K562 (cell line): ENCODE measurements around the gene LIPE. TPM values are rescaled to one million over a fixed set of nuclear protein-coding genes. Genes with fewer than 3 reads are reported as not detected.

Source experiments
- ATAC-seq: fragments of 200-7000 bp; cut with Tn5 transposase; 3 replicates; pipeline ENCODE4 v1.9.1; 2020; ENCODE audit warnings: moderate library complexity
- BruUV-seq: library from RNA; stranded (reverse); fragments of 400-500 nt; replicated peaks from 2 replicates; lab custom pipeline; 2021; lab: Mats Ljungman, UMichigan
- CTCF ChIA-PET: fragments of 300-600 bp; formaldehyde crosslinking; extraction: SDS; loops from one replicate; lab custom pipeline; 2021; ENCODE audit warnings: low intra/inter-chr PET ratio; lab: Yijun Ruan, JAX
- POLR2A ChIA-PET: fragments of 300-600, 350-650 bp; sonication (Branson Sonifier 250); formaldehyde crosslinking; extraction: SDS; loops from one replicate; lab custom pipeline; 2021; ENCODE audit warnings: antibody characterized with exemption, inconsistent platforms; lab: Yijun Ruan, JAX
- DNase-seq, 4 experiments: peaks; one replicate each; pipeline versions ENCODE4 v3.0.0 to v3.0.0-alpha.2; 2011 to 2018; ENCODE audit warnings: low spot score in 3 of 4, mixed read lengths in 3 of 4; ENCODE audit errors: extremely low read depth in 1 of 4
- FAIRE-seq: peaks from 2 replicates; lab custom pipeline; 2011; peaks lifted over from hg19 to GRCh38; lab: Jason Lieb, UNC
- H2AFZ ChIP-seq: 2 replicates; pipeline ENCODE4 v1.6.0; 2011; ENCODE audit warnings: low read depth, low read length, control low read depth, inconsistent platforms
- H3K27ac ChIP-seq: fragments of 200-600 bp; 3 replicates; pipeline ENCODE4 v1.8.0; 2011; ENCODE audit warnings: low read depth, mild to moderate bottlenecking, control low read depth, inconsistent platforms, low read length, moderate library complexity, mixed read lengths; ENCODE audit errors: extremely low read depth
- H3K27me3 ChIP-seq, 2 experiments: fragments of 300-600 bp in 1 of 2; 2 replicates in 1 of 2; 3 replicates in 1 of 2; pipeline versions ENCODE4 v1.6.0 to v1.8.0; 2011; ENCODE audit warnings: inconsistent platforms in 2 of 2, low read length in 2 of 2, mild to moderate bottlenecking in 1 of 2, mixed read lengths in 1 of 2, moderate library complexity in 1 of 2; ENCODE audit not compliant: control insufficient read depth in 2 of 2, insufficient read depth in 2 of 2
- H3K36me3 ChIP-seq: fragments of 300-600 bp; 3 replicates; pipeline ENCODE4 v1.8.0; 2011; ENCODE audit warnings: mild to moderate bottlenecking, low read length, inconsistent platforms; ENCODE audit not compliant: control insufficient read depth, insufficient read depth
- H3K4me1 ChIP-seq, 2 experiments: fragments of 200-600 bp in 1 of 2; replicated peaks in 1 of 2; 2 replicates in 1 of 2; 3 replicates in 1 of 2; pipeline versions ENCODE4 v1.5.1 to v1.8.0; 2011; ENCODE audit warnings: inconsistent platforms in 2 of 2, low read length in 2 of 2, mild to moderate bottlenecking in 1 of 2, mixed read lengths in 1 of 2, moderate library complexity in 1 of 2; ENCODE audit not compliant: control insufficient read depth in 2 of 2, insufficient read depth in 2 of 2
- H3K4me2 ChIP-seq: 2 replicates; pipeline ENCODE4 v1.6.1; 2011; ENCODE audit warnings: low read length, control low read depth, inconsistent platforms, mixed read lengths; ENCODE audit not compliant: insufficient read depth
- H3K4me3 ChIP-seq: fragments of 200-600 bp; sonication (generic), shearing (Covaris generic); 2 replicates; pipeline ENCODE4 v1.5.1; 2016; ENCODE audit warnings: control low read depth, inconsistent platforms
- H3K79me2 ChIP-seq: fragments of 200-600 bp; 3 replicates; pipeline ENCODE4 v1.8.0; 2011; ENCODE audit warnings: low read length, inconsistent platforms; ENCODE audit not compliant: control insufficient read depth, insufficient read depth
- H3K9ac ChIP-seq, 2 experiments: 2 replicates each; pipeline versions ENCODE4 v1.6.0 to v1.6.1; 2011; ENCODE audit warnings: low read depth in 2 of 2, low read length in 2 of 2, control low read depth in 1 of 2, inconsistent platforms in 1 of 2, mild to moderate bottlenecking in 1 of 2, mixed read lengths in 1 of 2; ENCODE audit not compliant: insufficient read depth in 1 of 2
- H3K9me1 ChIP-seq: one replicate; pipeline ENCODE4 v1.6.0; 2011; ENCODE audit warnings: inconsistent platforms, mild to moderate bottlenecking, low read length, moderate library complexity; ENCODE audit not compliant: control insufficient read depth, insufficient read depth
- H3K9me3 ChIP-seq: replicated peaks from 2 replicates; pipeline ENCODE4 v1.5.1; 2011; ENCODE audit warnings: low read depth, low read length, inconsistent platforms; ENCODE audit not compliant: control insufficient read depth, insufficient read depth
- H4K20me1 ChIP-seq: replicated peaks from 2 replicates; pipeline ENCODE4 v1.6.1; 2011; ENCODE audit warnings: low read length, inconsistent platforms, mixed read lengths; ENCODE audit not compliant: control insufficient read depth, insufficient read depth
- CEBPB ChIP-seq: fragments of 450-650 bp; IDR thresholded peaks from 2 replicates; pipeline ENCODE4 v1.6.1; 2016; ENCODE audit warnings: missing genetic modification characterization, missing compliant biosample characterization
- ESRRB ChIP-seq: fragments of 250-450 bp; sonication (Bioruptor Pico); IDR thresholded peaks from 2 replicates; pipeline ENCODE4 v1.5.0; 2020; ENCODE audit warnings: mild to moderate bottlenecking, moderate library complexity, borderline replicate concordance
- HDAC2 ChIP-seq: fragments of 450-650 bp; IDR thresholded peaks from 2 replicates; pipeline ENCODE4 v1.6.1; 2016; ENCODE audit warnings: mild to moderate bottlenecking
- MXD1 ChIP-seq: fragments of 250-450 bp; sonication (Bioruptor Pico); IDR thresholded peaks from 2 replicates; pipeline ENCODE4 v1.8.0; 2021; ENCODE audit warnings: borderline replicate concordance, mild to moderate bottlenecking, moderate library complexity; ENCODE audit not compliant: poor library complexity, severe bottlenecking
- NR1H2 ChIP-seq: sonication (generic); formaldehyde crosslinking; IDR thresholded peaks from 2 replicates; pipeline ENCODE4 v1.4.0; 2020; ENCODE audit warnings: mild to moderate bottlenecking, missing genetic modification reagents
- SLC30A9 ChIP-seq: fragments of 250-450 bp; sonication (Bioruptor Pico); IDR thresholded peaks from 2 replicates; pipeline ENCODE4 v1.8.0; 2022; ENCODE audit warnings: mild to moderate bottlenecking, moderate library complexity
- SREBF1 ChIP-seq: fragments of 150-350 bp; IDR thresholded peaks from 2 replicates; pipeline ENCODE4 v1.6.1; 2014; ENCODE audit warnings: antibody characterized with exemption, low read depth, low read length, borderline replicate concordance
- TBL1XR1 ChIP-seq, 2 experiments: IDR thresholded peaks; 2 replicates each; pipeline ENCODE4 v1.6.1; 2012; ENCODE audit warnings: improper control_type of control experiment in 2 of 2, low read length in 2 of 2, mild to moderate bottlenecking in 1 of 2
- ZNF140 ChIP-seq: fragments of 250-450 bp; sonication (Bioruptor Pico); IDR thresholded peaks from 2 replicates; pipeline ENCODE4 v1.8.0; 2021; ENCODE audit warnings: moderate library complexity, mild to moderate bottlenecking, inconsistent platforms
- ZNF280B ChIP-seq: fragments of 250-450 bp; sonication (Bioruptor Pico); IDR thresholded peaks from 2 replicates; pipeline ENCODE4 v1.5.1; 2021; ENCODE audit warnings: mild to moderate bottlenecking
- ZNF696 ChIP-seq: fragments of 250-450 bp; sonication (Bioruptor Pico); conservative IDR thresholded peaks from 2 replicates; pipeline ENCODE4 v1.4.0; 2020; ENCODE audit warnings: mild to moderate bottlenecking, moderate library complexity
- WGBS: fragments of 100-300 bp; shearing (Covaris generic); methylation state at CpG from one replicate; pipeline ENCODE4 v1.1.6; 2016; ENCODE audit warnings: low coverage, mixed read lengths; ENCODE audit not compliant: insufficient coverage; ENCODE audit errors: missing lambda C conversion rate; 5-methylcytosine and 5-hydroxymethylcytosine counted together
- in situ Hi-C: fragments of 300-500 bp; cut with MboI; formaldehyde crosslinking; loops from 4 replicates; pipeline ENCODE4 v1.15.0; 2018; ENCODE audit warnings: inconsistent platforms, mixed read lengths
- intact Hi-C: fragments of 100-400 bp; cut with micrococcal nuclease; formaldehyde crosslinking; loops from 2 replicates; pipeline ENCODE4 v1.14.2; 2022
- polyA plus RNA-seq, 8 experiments: library from polyadenylated mRNA; depleted of rRNA in 4 of 8; stranded (reverse) in 5 of 8; unstranded in 3 of 8; fragments of >200 nt; fragmentation: Nextera tagmentation in 2 of 8; fragmentation: Illumina TruSeq in 1 of 8; extraction: Ambion mirVana in 2 of 8; extraction: Trizol in 1 of 8; gene quantifications; 2 replicates each; pipeline versions ENCODE4 v1.2.1 to v1.2.3, GENCODE V29; 2011 to 2014; ENCODE audit warnings: inconsistent platforms in 1 of 8, missing spikeins in 1 of 8
- total RNA-seq, 7 experiments: library from RNA; depleted of rRNA in 6 of 7; stranded (reverse); fragments of >200 nt in 6 of 7; fragmentation: Illumina TruSeq in 2 of 7; extraction: Trizol in 2 of 7; gene quantifications; 2 replicates each; pipeline versions ENCODE4 v1.2.1 to v1.2.3, GENCODE V29; 2011 to 2021; ENCODE audit warnings: low replicate concordance in 1 of 7
- TF ChIP-seq, protein P1 (sequence below): fragments of 250-450 bp; sonication (Bioruptor Pico); IDR thresholded peaks from 2 replicates; pipeline ENCODE4 v1.8.0; 2022; ENCODE audit warnings: moderate library complexity, mild to moderate bottlenecking, inconsistent platforms

The LIPE gene
- total and polyA plus RNA-seq, 9 of the 15 experiments (the other 6 are each of a cell fraction or from before 2014, with no cell fraction given), result 0.22 TPM; not detected in 8

DNA sequence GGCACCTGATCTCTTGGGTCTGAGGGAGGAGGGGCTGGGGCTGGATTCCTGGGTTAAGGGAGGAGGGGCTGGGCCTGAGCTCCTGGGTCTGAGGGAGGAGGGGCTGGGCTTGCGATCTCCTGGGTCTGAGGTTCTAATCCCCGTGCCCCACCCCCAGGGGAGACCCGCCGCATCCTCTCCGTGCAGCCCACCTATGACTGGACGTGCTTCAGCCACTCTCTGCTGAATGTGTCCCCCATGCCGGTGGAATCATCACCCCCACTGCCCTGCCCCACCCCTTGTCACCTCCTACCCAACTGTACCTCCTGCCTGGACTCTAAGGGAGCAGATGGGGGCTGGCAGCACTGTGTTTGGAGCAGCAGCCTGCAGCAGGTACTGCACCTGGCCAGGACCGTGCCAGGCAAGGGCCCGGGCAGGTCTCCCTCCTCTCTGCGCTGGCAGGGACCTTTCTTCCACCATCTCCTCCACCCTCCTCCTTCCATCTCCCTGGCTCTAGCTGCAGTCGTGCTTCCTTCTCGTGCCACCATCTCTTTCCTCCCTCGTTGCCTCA lies 64.2 kb downstream of the LIPE start:
- FAIRE-seq, result no peak
- no peak for ATAC-seq
- in situ Hi-C loops, result no loop called here
- no TSS peak for BruUV-seq
- Histone ChIP-seq H3K9me3 (peaks cover 2% of the 10 kb centered on the region; the same call in 1 of the 2 replicates), H2AFZ (no peak overlapping the region), H3K9ac (no peak overlapping the region), H3K79me2 (no peaks in the 10 kb centered on the region), H3K9me1 (no peaks in the 10 kb centered on the region), H3K27ac (no peak overlapping the region), H3K4me2 (no peak overlapping the region), H3K36me3 (peaks cover 6% of the 10 kb centered on the region; the same call in 2 of the 3 replicates), H3K4me1 (peaks cover 0 to 11% of the 10 kb centered on the region in 2 experiments; a peak in 2 of 5 replicates), H3K4me3 (no peak overlapping the region), H4K20me1 (no peaks in the 10 kb centered on the region), H3K27me3 (no peaks in the 10 kb centered on the region)
- no peak for DNase-seq
- intact Hi-C loops, result no loop called here
- TF ChIP-seq ZNF140 (CRISPR knock-in tag) (no peak), SLC30A9 (CRISPR knock-in tag) (no peak), NR1H2 (CRISPR knock-in tag) (no peak), ZNF696 (CRISPR knock-in tag) (no peak), CEBPB (tag) (no peak), TBL1XR1 (IDR thresholded peaks at IDR 0.05; ENCODE audit: low read length in 2 of 2) (no peak), ZNF280B (CRISPR knock-in tag) (no peak), MXD1 (CRISPR knock-in tag) (no peak), ESRRB (CRISPR knock-in tag) (no peak), SREBF1 (no peak), HDAC2 (no peak)
- TF ChIP-seq, protein P1, sequence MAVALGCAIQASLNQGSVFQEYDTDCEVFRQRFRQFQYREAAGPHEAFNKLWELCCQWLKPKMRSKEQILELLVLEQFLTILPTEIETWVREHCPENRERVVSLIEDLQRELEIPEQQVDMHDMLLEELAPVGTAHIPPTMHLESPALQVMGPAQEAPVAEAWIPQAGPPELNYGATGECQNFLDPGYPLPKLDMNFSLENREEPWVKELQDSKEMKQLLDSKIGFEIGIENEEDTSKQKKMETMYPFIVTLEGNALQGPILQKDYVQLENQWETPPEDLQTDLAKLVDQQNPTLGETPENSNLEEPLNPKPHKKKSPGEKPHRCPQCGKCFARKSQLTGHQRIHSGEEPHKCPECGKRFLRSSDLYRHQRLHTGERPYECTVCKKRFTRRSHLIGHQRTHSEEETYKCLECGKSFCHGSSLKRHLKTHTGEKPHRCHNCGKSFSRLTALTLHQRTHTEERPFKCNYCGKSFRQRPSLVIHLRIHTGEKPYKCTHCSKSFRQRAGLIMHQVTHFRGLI (CRISPR knock-in tag), result no peak
- 77% methylated on average over 10 of the region's 13 CpGs for WGBS
- ChIA-PET POLR2A (no interaction called here), CTCF (no interaction called here)
